ENCODE data around the gene FAM227B.
"Not testable (repeated sequence)": the region's sequence is repeated elsewhere in the genome, so short reads cannot be mapped to it uniquely, and the experiment has no call there.

FAM227B gene

GRCh38 chr15:49495993-49496753 lies 124.4 kb downstream of the FAM227B start:
- DNase-seq: no peak

- DNase-seq: no peak
Observed at GRCh38 chr15:49494842-49495241, 125.8 kb downstream of the FAM227B start.

- no peak for DNase-seq
Observed at GRCh38 chr15:49492830-49493229, 127.8 kb downstream of the FAM227B start.

GRCh38 chr15:49492151-49492550 lies 128.5 kb downstream of the FAM227B start:
- no peak for DNase-seq

- no peak for DNase-seq
Observed at GRCh38 chr15:49490966-49491365, 129.7 kb downstream of the FAM227B start.

- DNase-seq: not testable (repeated sequence)
Observed at GRCh38 chr15:49485401-49485800, 135.2 kb downstream of the FAM227B start.

GRCh38 chr15:49478982-49479381 lies 141.6 kb downstream of the FAM227B start:
- not testable (repeated sequence) for DNase-seq

GRCh38 chr15:49478021-49478420 lies 142.6 kb downstream of the FAM227B start:
- not testable (repeated sequence) for DNase-seq

GRCh38 chr15:49473031-49473430 lies 147.6 kb downstream of the FAM227B start:
- no peak for DNase-seq

GRCh38 chr15:49472338-49472737 lies 148.3 kb downstream of the FAM227B start:
- DNase-seq: no peak

- no peak for DNase-seq
Observed at GRCh38 chr15:49471733-49472132, 148.9 kb downstream of the FAM227B start.

GRCh38 chr15:49471248-49471647 lies 149.4 kb downstream of the FAM227B start:
- not testable (repeated sequence) for DNase-seq

GRCh38 chr15:49468481-49468839 lies 152.2 kb downstream of the FAM227B start:
- DNase-seq: no peak

GRCh38 chr15:49467746-49468480 lies 152.7 kb downstream of the FAM227B start:
- no peak for DNase-seq

GRCh38 chr15:49466119-49466518 lies 154.5 kb downstream of the FAM227B start:
- DNase-seq: no peak

- DNase-seq: no peak
Observed at GRCh38 chr15:49464522-49464921, 156.1 kb downstream of the FAM227B start.

GRCh38 chr15:49462232-49462844 lies 158.3 kb downstream of the FAM227B start:
- no peak for DNase-seq

GRCh38 chr15:49460411-49460941 lies 160.1 kb downstream of the FAM227B start:
- DNase-seq: no peak

GRCh38 chr15:49458145-49458544 lies 162.5 kb downstream of the FAM227B start:
- no peak for DNase-seq

- no peak for DNase-seq
Observed at GRCh38 chr15:49456166-49456565, 164.5 kb downstream of the FAM227B start.

GRCh38 chr15:49452595-49452994 lies 168.0 kb downstream of the FAM227B start:
- DNase-seq: no peak

- DNase-seq: no peak
Observed at GRCh38 chr15:49441816-49442215, 178.8 kb downstream of the FAM227B start.

Data from anterior cingulate cortex (tissue), 58 donors.